ENCODE data around the gene EPB41L5. TPM values are rescaled to one million over a fixed set of nuclear protein-coding genes. Genes with fewer than 3 reads are reported as not detected.

Gene EPB41L5
- total and polyA plus RNA-seq, 9 of the 15 experiments (the other 6 are each of a cell fraction or from before 2014, with no cell fraction given), result 2.3 to 14.1 (median 8.2) TPM

GRCh38 chr2:120020554-120020953 is 7.7 kb downstream of the EPB41L5 start (continued):
- TF ChIP-seq ZNF318 (IDR thresholded peaks at IDR 0.05; ENCODE audit: borderline replicate concordance in 1 of 2, low read depth in 1 of 2) (no peak), HNRNPK (IDR thresholded peaks at IDR 0.05; ENCODE audit: low read depth, low read length, poor library complexity, severe bottlenecking) (no peak), RCOR1 (IDR thresholded peaks at IDR 0.05; ENCODE audit: borderline replicate concordance in 1 of 2, low read depth in 2 of 2, low read length in 2 of 2) (no peak), ZNF3 (CRISPR knock-in tag; IDR thresholded peaks at IDR 0.05) (no peak), TRIM25 (IDR thresholded peaks at IDR 0.05; ENCODE audit: borderline replicate concordance) (no peak), RFX1 (IDR thresholded peaks at IDR 0.05) (no peak), NCOR1 (IDR thresholded peaks at IDR 0.05) (no peak), TCF15 (CRISPR knock-in tag; IDR thresholded peaks at IDR 0.05) (no peak), ZNF263 (CRISPR knock-in tag; IDR thresholded peaks at IDR 0.05; ENCODE audit: borderline replicate concordance) (no peak), DACH1 (IDR thresholded peaks at IDR 0.05; ENCODE audit: partially characterized antibody) (no peak), ARNT (IDR thresholded peaks at IDR 0.05) (no peak), ZNF316 (IDR thresholded peaks at IDR 0.05) (no peak), FOXK2 (conservative IDR thresholded peaks at IDR 0.05 in 1 of 2, IDR thresholded peaks at IDR 0.05 in 1 of 2; ENCODE audit: low read depth in 2 of 2) (no peak)
